Globus pallidus (tissue), 1 donor: ENCODE measurements around the gene LCN6.
"Not testable (repeated sequence)": the region's sequence is repeated elsewhere in the genome, so short reads cannot be mapped to it uniquely, and the experiment has no call there.

ENCODE experiments used
- DNase-seq: peaks from one replicate; pipeline ENCODE4 v3.0.0-alpha.2; 2015; ENCODE audit warnings: low spot score

LCN6 gene

GRCh38 chr9:136709454-136710109 lies 38.7 kb downstream of the LCN6 start:
- DNase-seq: no peak

DNA sequence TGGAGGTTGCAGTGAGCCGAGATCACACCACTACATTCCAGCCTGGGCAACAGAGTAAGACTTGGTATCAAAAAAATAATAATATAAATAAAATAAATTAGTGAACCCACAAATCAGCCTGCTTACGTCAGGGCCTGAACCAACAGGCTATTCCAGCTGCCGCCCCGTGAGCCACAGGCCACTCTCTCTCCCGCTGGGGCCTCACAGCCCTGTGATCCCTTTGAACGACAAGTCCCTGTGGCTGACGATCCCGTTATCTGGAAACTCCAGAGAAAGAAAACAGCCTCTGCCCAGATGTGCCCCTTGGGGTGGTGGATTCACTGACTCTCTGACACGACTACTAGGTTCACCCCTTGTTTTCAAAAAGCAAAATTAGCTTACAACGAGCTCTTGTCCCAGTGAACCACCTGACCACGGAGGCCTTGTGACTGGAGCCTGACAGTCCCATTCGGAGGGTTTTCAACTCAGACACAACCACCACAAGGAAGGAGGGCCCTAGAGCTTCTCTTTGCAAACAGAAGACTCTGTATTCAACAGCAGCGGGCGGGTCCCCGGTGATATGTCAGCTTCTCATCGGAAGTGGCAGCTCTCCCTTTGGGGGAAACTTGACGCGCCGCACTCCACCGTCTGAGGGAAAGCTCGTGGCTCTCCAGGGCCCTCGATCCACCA lies 40.3 kb downstream of the LCN6 start:
- DNase-seq: no peak

- no peak for DNase-seq
These were observed 41.3 kb downstream of the LCN6 start for GRCh38 chr9:136707011-136707410.

- DNase-seq: no peak
These were observed 42.8 kb downstream of the LCN6 start for GRCh38 chr9:136705564-136705963.

DNA sequence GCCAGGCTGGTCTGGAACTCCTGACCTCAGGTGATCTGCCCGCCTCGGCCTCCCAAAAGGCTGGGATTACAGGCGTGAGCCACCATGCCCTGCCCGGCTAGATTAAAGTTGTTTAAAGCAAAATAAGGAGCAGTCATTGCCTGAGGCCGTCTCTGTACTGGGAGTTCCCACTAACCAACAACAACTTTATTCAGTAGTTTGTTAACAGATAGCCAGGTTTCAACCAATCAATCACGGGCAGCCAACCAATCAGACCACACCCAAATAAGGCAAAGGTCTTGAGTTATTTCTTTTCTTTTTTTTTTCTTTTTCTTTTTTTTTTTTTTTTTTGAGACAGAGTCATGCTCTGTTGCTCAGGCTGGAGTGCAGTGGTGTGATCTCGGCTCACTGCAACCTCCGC lies 43.6 kb downstream of the LCN6 start:
- DNase-seq: not testable (repeated sequence)

DNA sequence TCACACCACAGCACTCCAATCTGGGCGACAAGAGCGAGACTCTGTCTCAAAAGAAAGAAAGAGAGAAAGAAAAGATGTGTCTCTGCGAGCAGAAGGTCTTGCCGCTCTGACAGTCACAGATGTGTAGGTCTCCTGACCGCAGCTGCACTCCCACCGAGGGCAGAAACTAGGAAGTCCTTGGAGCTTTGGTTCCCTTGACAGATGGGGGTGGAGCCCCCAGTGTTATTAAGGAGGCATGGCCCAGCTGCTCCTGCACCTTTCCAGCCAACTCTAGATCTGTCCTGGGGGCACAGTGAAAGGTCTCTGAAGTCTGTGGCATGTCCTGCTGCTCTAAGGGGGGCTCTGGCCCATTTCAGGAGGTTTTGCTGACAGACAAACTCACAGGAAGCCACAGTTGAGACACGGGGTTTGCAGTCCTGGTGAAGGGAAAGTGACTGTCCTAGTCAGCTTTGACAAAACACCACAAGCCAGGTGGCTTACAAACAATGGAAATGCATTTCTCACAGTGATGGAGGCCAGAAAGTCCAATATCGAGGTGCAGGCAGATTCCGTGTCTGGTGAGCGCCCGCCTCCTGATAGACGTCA lies 45.0 kb downstream of the LCN6 start:
- DNase-seq: no peak

GRCh38 chr9:136701668-136702053 lies 46.7 kb downstream of the LCN6 start:
- no peak for DNase-seq

- no peak for DNase-seq
These were observed 47.2 kb downstream of the LCN6 start for GRCh38 chr9:136700959-136701667.

DNA sequence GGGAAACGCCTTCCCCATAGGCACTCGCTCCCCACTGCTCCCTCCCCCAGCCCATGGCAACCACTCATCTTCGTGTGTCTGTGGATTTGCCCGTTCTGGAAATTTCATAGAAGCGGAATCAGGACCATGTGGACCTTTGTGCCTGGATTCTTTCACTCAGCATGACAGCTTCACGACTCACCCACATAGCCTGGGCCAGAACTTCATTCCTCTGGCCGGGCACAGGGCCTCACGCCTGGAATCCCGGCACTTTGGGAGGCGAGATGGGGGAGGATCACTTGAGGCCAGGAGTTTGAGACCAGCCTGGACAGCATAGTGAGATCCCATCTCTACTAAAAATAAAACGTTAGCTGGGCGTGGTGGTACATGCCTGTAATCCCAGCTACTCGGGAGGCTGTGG lies 48.0 kb downstream of the LCN6 start:
- DNase-seq: no peak

GRCh38 chr9:136698635-136699246 lies 49.6 kb downstream of the LCN6 start:
- DNase-seq: no peak

DNA sequence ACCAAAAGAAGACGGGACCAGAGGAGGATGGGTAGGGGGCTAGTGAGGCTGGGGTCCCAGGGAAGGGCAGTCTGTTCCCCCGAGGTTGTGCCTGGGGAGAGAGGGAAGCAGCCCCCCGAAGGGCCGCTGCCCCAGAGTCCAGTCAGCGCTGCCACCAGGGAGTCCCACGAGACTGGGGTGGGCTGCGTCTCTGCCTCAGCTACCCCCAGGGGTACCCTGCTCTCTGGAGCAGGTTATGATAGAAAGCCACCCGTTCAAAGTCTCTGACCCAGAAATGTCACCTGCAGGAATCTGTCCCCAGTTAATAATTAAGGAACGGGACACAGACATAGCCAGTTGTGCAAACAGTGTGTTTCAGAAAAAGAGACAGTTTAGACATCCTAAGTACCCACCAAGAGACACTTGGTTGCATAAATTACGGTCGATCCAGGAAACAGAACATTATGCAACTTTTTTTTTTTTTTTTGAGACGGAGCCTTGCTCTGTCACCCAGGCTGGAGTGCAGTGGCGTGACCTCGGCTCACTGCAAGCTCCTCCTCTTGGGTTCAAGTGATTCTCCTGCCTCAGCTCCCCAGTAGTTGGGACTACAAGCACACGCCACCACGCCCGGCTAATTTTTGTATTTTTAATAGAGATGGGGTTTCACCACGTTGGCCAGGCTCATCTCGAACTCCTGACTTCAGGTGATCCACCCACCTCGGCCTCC lies 50.4 kb downstream of the LCN6 start:
- no peak for DNase-seq

GRCh38 chr9:136697146-136697820 lies 51.0 kb downstream of the LCN6 start:
- DNase-seq: no peak

DNA sequence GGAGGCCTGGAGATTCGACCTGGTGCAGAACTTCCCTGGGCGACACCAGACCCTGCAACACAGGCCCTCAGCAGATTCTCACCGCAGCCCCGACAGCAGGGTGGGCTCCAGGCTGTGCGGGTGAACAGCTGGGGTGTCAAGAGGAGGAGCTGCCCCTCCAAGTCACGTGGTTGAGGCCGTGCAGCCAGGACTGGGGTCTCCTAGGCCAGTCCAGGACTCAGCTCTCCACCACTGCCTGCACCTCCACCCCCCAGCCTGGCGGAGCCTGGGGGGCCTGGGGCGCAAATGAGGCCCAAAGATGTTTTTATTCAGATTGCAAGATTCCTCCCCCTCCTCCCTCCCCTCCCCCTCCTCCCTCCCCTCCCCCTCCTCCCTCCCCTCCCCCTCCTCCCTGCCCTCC lies 51.8 kb downstream of the LCN6 start:
- DNase-seq: no peak

GRCh38 chr9:136695955-136696354 lies 52.4 kb downstream of the LCN6 start:
- no peak for DNase-seq

DNA sequence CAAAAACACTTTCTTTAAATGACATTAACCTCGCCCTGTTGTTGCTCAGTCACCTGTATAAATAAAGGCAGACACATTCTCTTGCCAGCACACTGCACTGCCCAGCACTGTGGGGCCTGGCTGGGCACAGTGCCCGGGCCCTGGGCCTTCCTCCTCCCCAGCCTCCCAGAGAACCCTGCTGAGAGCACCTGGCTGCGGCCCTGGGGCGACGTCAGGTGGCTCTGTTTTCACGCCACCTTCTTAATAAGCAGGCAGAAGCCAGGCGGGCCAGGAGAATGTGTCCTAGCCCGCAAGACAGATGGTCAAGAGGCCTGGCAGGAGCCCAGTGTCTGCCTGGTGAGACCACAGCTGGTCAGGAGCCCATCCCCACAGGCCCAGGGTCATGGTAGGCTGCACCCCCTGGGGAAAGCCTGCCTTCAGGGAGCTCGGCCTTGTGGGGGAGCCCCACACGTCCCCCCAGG lies 52.9 kb downstream of the LCN6 start:
- no peak for DNase-seq

DNA sequence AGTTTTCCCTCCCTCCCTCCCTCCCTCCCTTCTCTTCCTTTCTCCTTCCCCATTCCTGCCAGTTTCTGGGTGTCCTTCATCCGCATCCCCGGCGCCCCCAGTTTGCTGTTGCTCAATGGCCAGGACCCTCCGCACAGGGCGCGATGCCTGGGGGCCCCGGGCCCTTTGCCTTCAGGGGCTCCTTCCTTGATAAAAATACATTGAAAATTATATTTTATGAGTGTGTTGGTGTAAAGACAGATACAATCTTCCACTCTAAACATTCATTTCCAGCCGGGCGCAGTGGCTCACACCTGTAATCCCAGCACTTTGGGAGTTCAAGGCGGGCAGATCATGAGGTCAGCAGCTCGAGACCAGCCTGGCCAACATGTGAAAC lies 53.5 kb downstream of the LCN6 start:
- no peak for DNase-seq

DNA sequence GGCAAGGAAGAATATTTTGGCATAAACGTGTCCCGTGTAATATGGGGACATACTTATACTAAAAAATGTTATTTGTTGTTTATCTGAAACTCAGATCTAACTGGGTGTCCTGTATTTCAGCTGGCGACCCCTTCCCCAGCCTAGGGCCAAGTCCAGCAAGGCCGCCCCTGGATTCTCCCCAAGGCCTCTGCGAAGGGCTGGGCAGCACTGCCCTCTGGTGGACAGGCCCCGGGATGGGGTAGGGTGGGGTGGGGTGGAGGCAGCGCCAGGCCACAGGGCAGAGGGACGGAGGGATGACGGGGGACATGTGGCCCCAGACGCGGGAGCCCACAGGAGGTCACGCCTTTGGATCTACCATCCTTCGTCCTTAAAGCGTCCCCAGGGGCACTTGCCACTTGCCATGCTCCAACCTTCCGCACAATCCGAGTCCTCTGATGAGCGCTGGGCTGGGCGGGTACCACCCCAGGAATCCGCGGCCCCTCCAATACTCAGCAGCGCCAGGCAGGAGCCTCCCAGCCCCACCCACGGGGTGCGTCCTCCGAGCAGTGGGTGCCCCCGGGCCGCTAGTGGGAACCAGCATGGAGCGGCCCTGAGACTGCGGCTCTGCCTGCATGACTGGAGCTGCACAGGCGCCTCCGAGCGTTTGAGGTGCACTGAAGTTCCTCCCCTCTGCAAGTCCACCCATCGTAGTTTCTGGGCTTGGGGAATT lies 54.0 kb downstream of the LCN6 start:
- DNase-seq: no peak
